CD14-positive monocyte (primary cell): Measurements from ENCODE around the gene ARHGAP9. TPM values are rescaled to one million over a fixed set of nuclear protein-coding genes. Genes with fewer than 3 reads are reported as not detected.
A peak's percentile ranks its signal among the peaks of the same experiment; 100 is the strongest.

ENCODE experiments used
- DNase-seq, 3 donors: peaks; one replicate each; pipeline ENCODE4 v3.0.0-alpha.2; 2011 to 2022
- H2AFZ ChIP-seq: 2 replicates; pipeline ENCODE4 v1.6.0; 2012; ENCODE audit warnings: mild to moderate bottlenecking, low read depth, low read length, inconsistent platforms; ENCODE audit not compliant: insufficient read depth, poor library complexity, severe bottlenecking
- H3K27ac ChIP-seq, 2 donors: 1 replicate in 1 of 2; 2 replicates in 1 of 2; pipeline ENCODE4 v1.5.1; 2012 to 2013; ENCODE audit warnings: low read length in 2 of 2, control low read depth in 1 of 2, inconsistent platforms in 1 of 2, low read depth in 1 of 2, mild to moderate bottlenecking in 1 of 2
- H3K27me3 ChIP-seq, 2 donors: one replicate each; pipeline versions ENCODE4 v1.6.0 to v1.6.1; 2011 to 2013; ENCODE audit warnings: low read length in 2 of 2; ENCODE audit not compliant: control insufficient read depth in 2 of 2, insufficient read depth in 2 of 2
- H3K36me3 ChIP-seq, 2 donors: replicated peaks in 1 of 2; 1 replicate in 1 of 2; 2 replicates in 1 of 2; pipeline versions ENCODE4 v1.5.1 to v1.6.1; 2012 to 2013; ENCODE audit warnings: low read length in 2 of 2, control low read depth in 1 of 2, inconsistent platforms in 1 of 2, mild to moderate bottlenecking in 1 of 2; ENCODE audit not compliant: insufficient read depth in 2 of 2, control insufficient read depth in 1 of 2
- H3K4me1 ChIP-seq, 2 donors: 1 replicate in 1 of 2; 2 replicates in 1 of 2; pipeline versions ENCODE4 v1.5.1 to v1.6.1; 2012 to 2013; ENCODE audit warnings: low read length in 2 of 2, control low read depth in 1 of 2, inconsistent platforms in 1 of 2, mild to moderate bottlenecking in 1 of 2, moderate library complexity in 1 of 2; ENCODE audit not compliant: insufficient read depth in 2 of 2, control insufficient read depth in 1 of 2
- H3K4me2 ChIP-seq: replicated peaks from 2 replicates; pipeline ENCODE3; 2012; ENCODE audit warnings: low read length, moderate library complexity, mild to moderate bottlenecking; ENCODE audit not compliant: poor library complexity, severe bottlenecking; ENCODE audit errors: extremely low read depth
- H3K4me3 ChIP-seq, 3 experiments: fragments of 200-600 bp in 1 of 3; sonication (generic) in 1 of 3; replicated peaks in 1 of 3; 1 replicate in 2 of 3; 2 replicates in 1 of 3; pipeline ENCODE4 v1.5.1; 2011 to 2013; ENCODE audit warnings: low read length in 3 of 3, mild to moderate bottlenecking in 3 of 3, control low read depth in 2 of 3, low read depth in 2 of 3, inconsistent platforms in 1 of 3, moderate library complexity in 1 of 3
- H3K79me2 ChIP-seq: 2 replicates; pipeline ENCODE4 v1.6.0; 2012; ENCODE audit warnings: mild to moderate bottlenecking, control low read depth, inconsistent platforms, low read length, moderate library complexity; ENCODE audit not compliant: insufficient read depth
- H3K9ac ChIP-seq: 2 replicates; pipeline ENCODE4 v1.6.0; 2017; ENCODE audit warnings: low read length, mild to moderate bottlenecking; ENCODE audit not compliant: insufficient read depth, poor library complexity, severe bottlenecking
- H3K9me3 ChIP-seq, 2 donors: replicated peaks in 1 of 2; 1 replicate in 1 of 2; 2 replicates in 1 of 2; pipeline versions ENCODE4 v1.5.1 to v1.6.1; 2012 to 2013; ENCODE audit warnings: low read length in 2 of 2, control low read depth in 1 of 2; ENCODE audit not compliant: control insufficient read depth in 1 of 2, insufficient read depth in 1 of 2
- H4K20me1 ChIP-seq: 2 replicates; pipeline ENCODE4 v1.6.0; 2012; ENCODE audit warnings: mild to moderate bottlenecking, low read length, control low read depth, moderate library complexity; ENCODE audit not compliant: insufficient read depth
- H3K27ac Mint-ChIP-seq, 7 donors: one replicate each; pipeline ENCODE4 v1.8.0; 2020; ENCODE audit warnings: mild to moderate bottlenecking in 7 of 7, mixed read lengths in 7 of 7, moderate library complexity in 6 of 7, inconsistent platforms in 2 of 7
- H3K27me3 Mint-ChIP-seq, 3 donors: one replicate each; pipeline ENCODE4 v1.8.0; 2021 to 2022; ENCODE audit warnings: low read depth in 3 of 3, mild to moderate bottlenecking in 3 of 3, mixed read lengths in 3 of 3, moderate library complexity in 3 of 3, inconsistent platforms in 1 of 3
- H3K36me3 Mint-ChIP-seq, 2 donors: one replicate each; pipeline ENCODE4 v1.8.0; 2020; ENCODE audit warnings: mixed read lengths in 2 of 2, inconsistent platforms in 1 of 2, mild to moderate bottlenecking in 1 of 2
- H3K4me1 Mint-ChIP-seq: one replicate; pipeline ENCODE4 v1.8.0; 2020; ENCODE audit warnings: mild to moderate bottlenecking, mixed read lengths
- H3K4me3 Mint-ChIP-seq, 2 donors: one replicate each; pipeline ENCODE4 v1.8.0; 2020; ENCODE audit warnings: mild to moderate bottlenecking in 2 of 2, mixed read lengths in 2 of 2, moderate library complexity in 1 of 2
- H3K9me3 Mint-ChIP-seq, 7 donors: one replicate each; pipeline ENCODE4 v1.8.0; 2020 to 2022; ENCODE audit warnings: mixed read lengths in 7 of 7, mild to moderate bottlenecking in 6 of 7, moderate library complexity in 6 of 7, inconsistent platforms in 2 of 7
- WGBS: methylation state at CpG from one replicate; pipeline ENCODE4 v1.1.5; 2013; ENCODE audit warnings: missing lambda C conversion rate; ENCODE audit not compliant: insufficient coverage; 5-methylcytosine and 5-hydroxymethylcytosine counted together
- intact Hi-C, 2 donors: fragments of 100-400 bp; cut with micrococcal nuclease; formaldehyde crosslinking; loops; one replicate each; pipeline versions ENCODE4 v1.15.0 to v1.15.1; 2023
- polyA plus RNA-seq, 3 donors: library from polyadenylated mRNA; depleted of rRNA in 1 of 3; unstranded in 2 of 3; stranded (reverse) in 1 of 3; fragments of 300-500 nt in 2 of 3; fragments of >200 nt in 1 of 3; fragmentation: Illumina TruSeq in 2 of 3; gene quantifications; 1 replicate in 2 of 3; 2 replicates in 1 of 3; pipeline ENCODE4 v1.2.3, GENCODE V29; 2012 to 2021
- TF ChIP-seq, protein P1 (sequence below): fragments of 200-600 bp; IDR thresholded peaks from one replicate; pipeline ENCODE4 v1.8.0; 2022; ENCODE audit warnings: antibody characterized with exemption, mild to moderate bottlenecking

The ARHGAP9 gene
- polyA plus RNA-seq, 3 donors: 211 to 581 (median 213) TPM

DNA sequence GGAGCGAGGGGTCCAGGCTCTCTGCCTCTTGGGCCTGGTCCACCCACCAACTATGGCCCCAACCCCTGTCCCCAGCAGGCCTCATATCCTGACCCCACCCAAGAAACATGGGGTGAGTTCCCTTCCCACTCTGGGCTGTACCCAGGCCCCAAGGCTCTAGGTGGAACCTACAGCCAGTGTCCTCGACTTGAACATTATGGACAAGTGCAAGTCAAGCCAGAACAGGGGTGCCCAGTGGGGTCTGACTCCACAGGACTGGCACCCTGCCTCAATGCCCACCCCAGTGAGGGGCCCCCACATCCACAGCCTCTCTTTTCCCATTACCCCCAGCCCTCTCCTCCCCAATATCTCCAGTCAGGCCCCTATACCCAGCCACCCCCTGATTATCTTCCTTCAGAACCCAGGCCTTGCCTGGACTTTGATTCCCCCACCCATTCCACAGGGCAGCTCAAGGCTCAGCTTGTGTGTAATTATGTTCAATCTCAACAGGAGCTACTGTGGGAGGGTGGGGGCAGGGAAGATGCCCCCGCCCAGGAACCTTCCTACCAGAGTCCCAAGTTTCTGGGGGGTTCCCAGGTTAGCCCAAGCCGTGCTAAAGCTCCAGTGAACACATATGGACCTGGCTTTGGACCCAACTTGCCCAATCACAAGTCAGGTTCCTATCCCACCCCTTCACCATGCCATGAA is 8.6 kb downstream of the ARHGAP9 start:
- peaks cover 54% of the 10 kb centered on the region for H3K4me1 Mint-ChIP-seq
- Histone ChIP-seq H2AFZ (no peak overlapping the region), H3K36me3 (peaks cover 60 to 85% of the 10 kb centered on the region in 2 donors), H3K9me3 (no peaks in the 10 kb centered on the region), H4K20me1 (peaks cover 93% of the 10 kb centered on the region), H3K4me3 (no peak overlapping the region), H3K4me1 (peaks cover 42 to 59% of the 10 kb centered on the region in 2 donors), H3K27ac (peak overlapping the region in 1 of 2 donors; percentile 61), H3K4me2 (no peak overlapping the region), H3K9ac (peak overlapping the region; percentile 8), H3K79me2 (peaks cover 41% of the 10 kb centered on the region), H3K27me3 (no peaks in the 10 kb centered on the region)
- WGBS: 100% methylated on average over 1 of the region's 4 CpGs
- DNase-seq: no peak
- TF ChIP-seq, protein P1, sequence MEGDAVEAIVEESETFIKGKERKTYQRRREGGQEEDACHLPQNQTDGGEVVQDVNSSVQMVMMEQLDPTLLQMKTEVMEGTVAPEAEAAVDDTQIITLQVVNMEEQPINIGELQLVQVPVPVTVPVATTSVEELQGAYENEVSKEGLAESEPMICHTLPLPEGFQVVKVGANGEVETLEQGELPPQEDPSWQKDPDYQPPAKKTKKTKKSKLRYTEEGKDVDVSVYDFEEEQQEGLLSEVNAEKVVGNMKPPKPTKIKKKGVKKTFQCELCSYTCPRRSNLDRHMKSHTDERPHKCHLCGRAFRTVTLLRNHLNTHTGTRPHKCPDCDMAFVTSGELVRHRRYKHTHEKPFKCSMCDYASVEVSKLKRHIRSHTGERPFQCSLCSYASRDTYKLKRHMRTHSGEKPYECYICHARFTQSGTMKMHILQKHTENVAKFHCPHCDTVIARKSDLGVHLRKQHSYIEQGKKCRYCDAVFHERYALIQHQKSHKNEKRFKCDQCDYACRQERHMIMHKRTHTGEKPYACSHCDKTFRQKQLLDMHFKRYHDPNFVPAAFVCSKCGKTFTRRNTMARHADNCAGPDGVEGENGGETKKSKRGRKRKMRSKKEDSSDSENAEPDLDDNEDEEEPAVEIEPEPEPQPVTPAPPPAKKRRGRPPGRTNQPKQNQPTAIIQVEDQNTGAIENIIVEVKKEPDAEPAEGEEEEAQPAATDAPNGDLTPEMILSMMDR: no peak
- H3K27me3 Mint-ChIP-seq: peaks cover 0 to 3% (median 2%) of the 10 kb centered on the region in 3 donors
- peak overlapping the region in 5 of 7 donors; percentile 35 to 79 (median 68) for H3K27ac Mint-ChIP-seq
- peaks cover 65 to 85% of the 10 kb centered on the region in 2 donors for H3K36me3 Mint-ChIP-seq
- H3K9me3 Mint-ChIP-seq: peaks cover 0 to 4% (median 0%) of the 10 kb centered on the region in 7 donors
- no peak overlapping the region for H3K4me3 Mint-ChIP-seq
- intact Hi-C loops: loop anchor here in 1 of 2 donors (10.0 kb wide), 2 partner anchors 74 to 154 kb away; partner anchors contain the start of gene DCTN2

DNA sequence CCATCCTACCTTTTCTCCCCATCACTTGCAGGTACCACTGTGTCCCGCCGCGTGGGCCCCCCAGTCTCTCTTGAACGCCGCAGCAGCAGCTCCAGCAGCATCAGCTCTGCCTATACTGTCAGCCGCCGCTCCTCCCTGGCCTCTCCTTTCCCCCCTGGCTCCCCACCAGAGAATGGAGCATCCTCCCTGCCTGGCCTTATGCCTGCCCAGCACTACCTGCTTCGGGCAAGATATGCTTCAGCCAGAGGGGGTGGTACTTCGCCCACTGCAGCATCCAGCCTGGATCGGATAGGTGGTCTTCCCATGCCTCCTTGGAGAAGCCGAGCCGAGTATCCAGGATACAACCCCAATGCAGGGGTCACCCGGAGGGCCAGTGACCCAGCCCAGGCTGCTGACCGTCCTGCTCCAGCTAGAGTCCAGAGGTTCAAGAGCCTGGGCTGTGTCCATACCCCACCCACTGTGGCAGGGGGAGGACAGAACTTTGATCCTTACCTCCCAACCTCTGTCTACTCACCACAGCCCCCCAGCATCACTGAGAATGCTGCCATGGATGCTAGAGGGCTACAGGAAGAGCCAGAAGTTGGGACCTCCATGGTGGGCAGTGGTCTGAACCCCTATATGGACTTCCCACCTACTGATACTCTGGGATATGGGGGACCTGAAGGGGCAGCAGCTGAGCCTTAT is 9.2 kb downstream of the ARHGAP9 start:
- Histone ChIP-seq H3K79me2 (peaks cover 34% of the 10 kb centered on the region), H3K9ac (no peak overlapping the region), H3K4me2 (no peak overlapping the region), H2AFZ (no peak overlapping the region), H3K27me3 (no peaks in the 10 kb centered on the region), H3K4me3 (no peak overlapping the region), H3K4me1 (peaks cover 40 to 59% of the 10 kb centered on the region in 2 donors), H3K27ac (peak overlapping the region in 1 of 2 donors; percentile 61), H3K9me3 (no peaks in the 10 kb centered on the region), H3K36me3 (peaks cover 60 to 83% of the 10 kb centered on the region in 2 donors), H4K20me1 (peaks cover 93% of the 10 kb centered on the region)
- Mint-ChIP-seq H3K27me3 (peaks cover 2 to 5% (median 3%) of the 10 kb centered on the region in 3 donors), H3K36me3 (peaks cover 65 to 82% of the 10 kb centered on the region in 2 donors), H3K27ac (peak overlapping the region in 3 of 7 donors; percentile 41 to 74 (median 58)), H3K9me3 (peaks cover 0 to 4% (median 0%) of the 10 kb centered on the region in 7 donors), H3K4me1 (peaks cover 56% of the 10 kb centered on the region), H3K4me3 (no peak overlapping the region)
- TF ChIP-seq, protein P1: no peak
- WGBS: 99% methylated on average over 13 of the region's 14 CpGs
- no peak for DNase-seq
- intact Hi-C loops: loop anchor here in 1 of 2 donors (10.0 kb wide), 2 partner anchors 74 to 154 kb away; partner anchors contain the start of gene DCTN2
